ENCODE results near the gene GLTPD2. TPM values are rescaled to one million over a fixed set of nuclear protein-coding genes. Genes with fewer than 3 reads are reported as not detected.

Gene GLTPD2
- 1 to 10 TPM in 1 of 2 donors, under 1 TPM in 1; 0.88 to 1.6 TPM for total RNA-seq
- not detected for polyA plus RNA-seq (2013, experiment 1 of 2)
- not detected for polyA plus RNA-seq (2013, experiment 2 of 2)
- long read RNA-seq, experiment 1, partial matches to known transcripts, result 1 of 3 reads
- long read RNA-seq, experiment 1, other reads (novel, unspliced or antisense), result 1 of 3 reads
- long read RNA-seq, experiment 2, partial matches to known transcripts, result 2 of 5 reads
- long read RNA-seq, experiment 2, other reads (novel, unspliced or antisense), result 2 of 5 reads
- long read RNA-seq, experiment 3, result 0 reads
- long read RNA-seq, experiment 4, result 0 reads

DNA sequence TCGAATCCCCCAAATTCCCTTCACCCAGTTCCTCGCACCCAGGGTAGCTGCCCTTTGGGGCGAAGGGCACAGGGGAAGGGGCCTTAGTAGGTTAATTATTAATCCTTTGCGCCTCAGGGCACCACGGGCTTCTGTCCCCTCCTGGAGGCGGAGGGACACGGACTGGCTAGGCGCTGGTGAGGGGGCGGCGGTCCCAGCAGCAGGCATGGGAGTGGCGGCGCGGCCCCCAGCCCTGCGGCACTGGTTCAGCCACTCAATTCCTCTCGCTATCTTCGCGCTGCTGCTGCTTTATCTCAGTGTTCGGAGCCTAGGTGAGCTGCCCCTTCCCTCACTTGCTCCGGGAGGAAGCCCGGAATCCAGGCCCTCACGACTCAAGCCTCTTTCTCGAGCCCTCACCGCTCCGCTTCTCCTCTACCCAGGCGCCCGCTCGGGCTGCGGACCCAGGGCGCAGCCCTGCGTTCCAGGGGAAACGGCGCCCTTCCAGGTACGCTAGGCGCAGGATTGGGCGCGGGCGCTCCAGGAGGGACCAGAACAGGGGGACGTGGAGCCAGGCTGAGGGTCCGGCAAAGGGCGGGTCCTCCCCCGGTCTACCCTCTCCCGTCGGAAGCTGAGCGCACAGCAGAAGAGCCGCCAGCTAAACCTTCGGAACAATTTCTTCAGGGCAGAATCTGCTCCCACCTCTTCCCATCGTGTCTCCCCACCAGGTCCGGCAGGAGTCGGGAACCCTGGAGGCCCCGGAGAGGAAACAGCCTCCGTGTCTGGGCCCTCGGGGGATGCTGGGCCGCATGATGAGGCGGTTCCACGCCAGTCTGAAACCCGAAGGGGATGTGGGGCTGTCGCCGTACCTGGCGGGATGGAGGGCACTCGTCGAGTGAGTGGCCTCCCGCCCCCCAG, at the start of gene GLTPD2:
TSS of gene GLTPD2 (plus strand) at position 158 of the 894 bp plus-strand sequence. CDS start at position 206, 48 bp downstream.
- Mint-ChIP-seq H3K36me3 (ENCODE audit: low read depth) (no peaks in the 10 kb centered on the region), H3K27me3 (ENCODE audit: insufficient read depth) (peaks cover 75% of the 10 kb centered on the region), H3K9me3 (no peaks in the 10 kb centered on the region), H3K27ac (no peak within 1 kb of the TSS), H3K4me1 (peaks cover 6% of the 10 kb centered on the region), H3K4me3 (peak within 1 kb of the TSS; percentile 67)
- 5 to 6% methylated on average over 25 to 62 of the region's 62 CpGs for WGBS, 2 experiments (ENCODE audit: insufficient coverage in 1 of 2, insufficient read length in 1 of 2)
- peak; percentile 83 for DNase-seq
- Histone ChIP-seq H3K27ac (ENCODE audit: low read depth, low read length) (no peak within 1 kb of the TSS), H3K9ac (ENCODE audit: extremely low read depth, low read length, poor library complexity, severe bottlenecking) (peak within 1 kb of the TSS; percentile 67), H3K36me3 (ENCODE audit: control insufficient read depth, insufficient read depth, low read length) (no peaks in the 10 kb centered on the region), H3K27me3 (ENCODE audit: control insufficient read depth, insufficient read depth, low read length, poor library complexity, severe bottlenecking) (peaks cover 76% of the 10 kb centered on the region), H3K4me1 (ENCODE audit: control insufficient read depth, insufficient read depth, low read length) (no peaks in the 10 kb centered on the region), H3K4me3 (ENCODE audit: low read length) (peak within 1 kb of the TSS; percentile 91), H3K9me3 (ENCODE audit: control insufficient read depth, low read length) (no peaks in the 10 kb centered on the region)
- TF ChIP-seq, protein P1, sequence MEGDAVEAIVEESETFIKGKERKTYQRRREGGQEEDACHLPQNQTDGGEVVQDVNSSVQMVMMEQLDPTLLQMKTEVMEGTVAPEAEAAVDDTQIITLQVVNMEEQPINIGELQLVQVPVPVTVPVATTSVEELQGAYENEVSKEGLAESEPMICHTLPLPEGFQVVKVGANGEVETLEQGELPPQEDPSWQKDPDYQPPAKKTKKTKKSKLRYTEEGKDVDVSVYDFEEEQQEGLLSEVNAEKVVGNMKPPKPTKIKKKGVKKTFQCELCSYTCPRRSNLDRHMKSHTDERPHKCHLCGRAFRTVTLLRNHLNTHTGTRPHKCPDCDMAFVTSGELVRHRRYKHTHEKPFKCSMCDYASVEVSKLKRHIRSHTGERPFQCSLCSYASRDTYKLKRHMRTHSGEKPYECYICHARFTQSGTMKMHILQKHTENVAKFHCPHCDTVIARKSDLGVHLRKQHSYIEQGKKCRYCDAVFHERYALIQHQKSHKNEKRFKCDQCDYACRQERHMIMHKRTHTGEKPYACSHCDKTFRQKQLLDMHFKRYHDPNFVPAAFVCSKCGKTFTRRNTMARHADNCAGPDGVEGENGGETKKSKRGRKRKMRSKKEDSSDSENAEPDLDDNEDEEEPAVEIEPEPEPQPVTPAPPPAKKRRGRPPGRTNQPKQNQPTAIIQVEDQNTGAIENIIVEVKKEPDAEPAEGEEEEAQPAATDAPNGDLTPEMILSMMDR (conservative IDR thresholded peaks at IDR 0.05), result no peak

DNA sequence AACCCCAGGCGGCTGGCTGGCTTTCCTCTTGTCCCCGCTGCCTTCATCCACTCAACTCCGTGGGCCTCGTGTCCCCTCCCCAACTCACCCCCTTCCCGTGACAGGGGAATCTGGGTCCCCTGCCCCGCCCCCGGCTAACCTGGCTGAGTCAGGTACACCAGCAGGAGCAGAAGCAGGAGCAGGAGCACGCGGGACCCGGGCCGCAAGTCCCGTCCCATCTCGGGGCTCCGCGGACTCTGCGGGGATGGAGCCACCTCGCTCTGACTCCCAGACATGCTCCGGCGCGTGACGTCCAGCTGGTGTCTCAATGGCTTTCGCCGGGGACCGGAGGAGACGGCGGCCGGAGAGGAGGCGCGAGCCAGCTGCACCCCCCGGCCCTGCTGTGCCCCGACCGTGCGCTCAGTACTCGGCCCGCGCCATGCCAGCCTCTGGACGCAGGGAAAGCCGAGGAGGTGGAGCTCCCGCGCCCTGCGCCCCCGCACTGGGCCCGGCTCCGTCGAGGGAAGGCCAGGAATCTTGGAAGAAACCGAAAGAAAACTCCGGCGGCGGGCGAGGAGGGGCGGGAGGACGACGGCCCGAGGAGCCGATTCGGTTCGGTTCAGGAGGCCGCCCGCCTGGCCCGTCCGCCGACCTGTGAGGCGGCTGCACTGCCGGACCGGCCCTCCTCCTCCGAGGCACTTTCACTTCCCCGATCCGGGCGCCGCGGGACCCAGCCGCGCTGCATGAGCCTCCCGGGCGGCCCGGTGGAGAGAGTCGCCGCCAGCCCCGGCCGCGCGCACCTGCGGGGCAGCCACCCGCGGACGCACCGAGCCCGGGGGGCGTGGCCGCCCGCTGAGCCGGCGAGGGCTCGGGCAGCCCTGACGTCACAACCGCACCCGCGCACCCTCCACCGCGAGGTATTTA, 49.4 kb upstream of the GLTPD2 start, which contains the start of the genes CXCL16 and ZMYND15:
TSS of gene CXCL16 (minus strand) at position 807 of the 903 bp plus-strand sequence. CDS start at position 218, 589 bp downstream.
TSS of gene ZMYND15 (plus strand) at position 712 of the 903 bp plus-strand sequence. CDS start 716 bp downstream, outside the sequence.
- H3K4me3 ChIP-seq (ENCODE audit: low read length), result peak within 1 kb of the TSS; percentile 75
- peaks cover 98% of the 10 kb centered on the region for H3K27me3 ChIP-seq (ENCODE audit: control insufficient read depth, insufficient read depth, low read length, poor library complexity, severe bottlenecking)
- peak within 1 kb of the TSS; percentile 51 for H3K4me3 Mint-ChIP-seq
- H3K4me1 ChIP-seq (ENCODE audit: control insufficient read depth, insufficient read depth, low read length), result peaks cover 5% of the 10 kb centered on the region
- H3K9me3 ChIP-seq (ENCODE audit: control insufficient read depth, low read length), result no peaks in the 10 kb centered on the region
- H3K27me3 Mint-ChIP-seq (ENCODE audit: insufficient read depth), result peaks cover 95% of the 10 kb centered on the region
- WGBS, 2 experiments (ENCODE audit: insufficient coverage in 1 of 2, insufficient read length in 1 of 2), result 1 to 2% methylated on average over 20 to 100 of the region's 100 CpGs
- H3K9me3 Mint-ChIP-seq, result no peaks in the 10 kb centered on the region
- peak; percentile 83 for DNase-seq
- H3K36me3 ChIP-seq (ENCODE audit: control insufficient read depth, insufficient read depth, low read length), result no peaks in the 10 kb centered on the region
- H3K27ac ChIP-seq (ENCODE audit: low read depth, low read length), result no peak within 1 kb of the TSS
- H3K4me1 Mint-ChIP-seq, result peaks cover 8% of the 10 kb centered on the region
- TF ChIP-seq, protein P1 (conservative IDR thresholded peaks at IDR 0.05), result no peak
- H3K9ac ChIP-seq (ENCODE audit: extremely low read depth, low read length, poor library complexity, severe bottlenecking), result no peak within 1 kb of the TSS
- no peak within 1 kb of the TSS for H3K27ac Mint-ChIP-seq
- H3K36me3 Mint-ChIP-seq (ENCODE audit: low read depth), result no peaks in the 10 kb centered on the region

GRCh38 chr17:4740025-4740351, 48.8 kb upstream of the GLTPD2 start:
- peaks cover 97% of the 10 kb centered on the region for H3K27me3 Mint-ChIP-seq (ENCODE audit: insufficient read depth)
- no peak overlapping the region for H3K9ac ChIP-seq (ENCODE audit: extremely low read depth, low read length, poor library complexity, severe bottlenecking)
- no peaks in the 10 kb centered on the region for H3K9me3 ChIP-seq (ENCODE audit: control insufficient read depth, low read length)
- no peaks in the 10 kb centered on the region for H3K36me3 Mint-ChIP-seq (ENCODE audit: low read depth)
- H3K9me3 Mint-ChIP-seq, result no peaks in the 10 kb centered on the region
- H3K27ac ChIP-seq (ENCODE audit: low read depth, low read length), result no peak overlapping the region
- no peak for DNase-seq
- no peaks in the 10 kb centered on the region for H3K36me3 ChIP-seq (ENCODE audit: control insufficient read depth, insufficient read depth, low read length)
- peak overlapping the region; percentile 75 for H3K4me3 ChIP-seq (ENCODE audit: low read length)
- H3K27ac Mint-ChIP-seq, result no peak overlapping the region
- TF ChIP-seq, protein P1 (conservative IDR thresholded peaks at IDR 0.05), result no peak
- peak overlapping the region; percentile 51 for H3K4me3 Mint-ChIP-seq
- H3K4me1 Mint-ChIP-seq, result peaks cover 8% of the 10 kb centered on the region
- peaks cover 100% of the 10 kb centered on the region for H3K27me3 ChIP-seq (ENCODE audit: control insufficient read depth, insufficient read depth, low read length, poor library complexity, severe bottlenecking)
- WGBS, 2 experiments (ENCODE audit: insufficient coverage in 1 of 2, insufficient read length in 1 of 2), result 22 to 23% methylated on average over 3 to 13 of the region's 13 CpGs
- peaks cover 5% of the 10 kb centered on the region for H3K4me1 ChIP-seq (ENCODE audit: control insufficient read depth, insufficient read depth, low read length)

Data from endodermal cell (in vitro differentiated cells).